ENCODE results near the gene KCNK17.

The KCNK17 gene

GRCh38 chr6:39341352-39341751, 27.1 kb upstream of the KCNK17 start:
- H2AFZ ChIP-seq (ENCODE audit: low read length): no peak overlapping the region
- no peaks in the 10 kb centered on the region for H3K27me3 ChIP-seq (ENCODE audit: insufficient read depth, low read length, poor library complexity, severe bottlenecking)
- no peaks in the 10 kb centered on the region for H3K36me3 ChIP-seq (ENCODE audit: insufficient read depth, low read length)
- peaks cover 67% of the 10 kb centered on the region for H3K4me1 ChIP-seq (ENCODE audit: insufficient read depth, low read length, poor library complexity, severe bottlenecking)
- H3K9ac ChIP-seq (ENCODE audit: low read depth, low read length, poor library complexity, severe bottlenecking): no peak overlapping the region
- H3F3A ChIP-seq (ENCODE audit: low read depth): peaks cover 4% of the 10 kb centered on the region
- no peaks in the 10 kb centered on the region for H3K9me2 ChIP-seq (replicated peaks; ENCODE audit: low read depth, low read length)
- H3K79me2 ChIP-seq (ENCODE audit: insufficient read depth, low read length): no peaks in the 10 kb centered on the region
- H3K4me2 ChIP-seq (ENCODE audit: low read depth, low read length, poor library complexity, severe bottlenecking): no peak overlapping the region
- no peaks in the 10 kb centered on the region for H4K20me1 ChIP-seq (ENCODE audit: insufficient read depth, low read length, poor library complexity, severe bottlenecking)
- no peaks in the 10 kb centered on the region for H3K9me3 ChIP-seq (ENCODE audit: insufficient read depth, low read depth, low read length)
- no peak overlapping the region for H3K4me3 ChIP-seq (ENCODE audit: low read length, poor library complexity, severe bottlenecking)
- TF ChIP-seq EZH2phosphoT487 (IDR thresholded peaks at IDR 0.05; ENCODE audit: borderline replicate concordance): no peak
- TF ChIP-seq CTCF (conservative IDR thresholded peaks at IDR 0.05; ENCODE audit: low read length): no peak

- Histone ChIP-seq H4K20me1 (ENCODE audit: insufficient read depth, low read length, poor library complexity, severe bottlenecking) (no peaks in the 10 kb centered on the region), H2AFZ (ENCODE audit: low read length) (no peak overlapping the region)
Measured at GRCh38 chr6:39339868-39340550, 25.8 kb upstream of the KCNK17 start.

GRCh38 chr6:39339096-39339867, 25.1 kb upstream of the KCNK17 start:
- peak overlapping the region; percentile 34 for H3K4me2 ChIP-seq (ENCODE audit: low read depth, low read length, poor library complexity, severe bottlenecking)
- H3F3A ChIP-seq (ENCODE audit: low read depth): peaks cover 11% of the 10 kb centered on the region
- no peaks in the 10 kb centered on the region for H3K36me3 ChIP-seq (ENCODE audit: insufficient read depth, low read length)
- TF ChIP-seq EZH2phosphoT487 (IDR thresholded peaks at IDR 0.05; ENCODE audit: borderline replicate concordance) (no peak), CTCF (conservative IDR thresholded peaks at IDR 0.05; ENCODE audit: low read length) (no peak)
- H2AFZ ChIP-seq (ENCODE audit: low read length): no peak overlapping the region
- peak overlapping the region; percentile 33 for H3K9ac ChIP-seq (ENCODE audit: low read depth, low read length, poor library complexity, severe bottlenecking)
- peaks cover 84% of the 10 kb centered on the region for H3K4me1 ChIP-seq (ENCODE audit: insufficient read depth, low read length, poor library complexity, severe bottlenecking)
- no peaks in the 10 kb centered on the region for H3K9me2 ChIP-seq (replicated peaks; ENCODE audit: low read depth, low read length)
- no peak overlapping the region for H3K4me3 ChIP-seq (ENCODE audit: low read length, poor library complexity, severe bottlenecking)
- no peaks in the 10 kb centered on the region for H3K9me3 ChIP-seq (ENCODE audit: insufficient read depth, low read depth, low read length)
- no peaks in the 10 kb centered on the region for H3K79me2 ChIP-seq (ENCODE audit: insufficient read depth, low read length)
- no peaks in the 10 kb centered on the region for H4K20me1 ChIP-seq (ENCODE audit: insufficient read depth, low read length, poor library complexity, severe bottlenecking)
- no peaks in the 10 kb centered on the region for H3K27me3 ChIP-seq (ENCODE audit: insufficient read depth, low read length, poor library complexity, severe bottlenecking)

More at GRCh38 chr6:39339868-39340550, 25.8 kb upstream of the KCNK17 start:
- Histone ChIP-seq H3K9ac (ENCODE audit: low read depth, low read length, poor library complexity, severe bottlenecking) (peak overlapping the region; percentile 33), H3K4me3 (ENCODE audit: low read length, poor library complexity, severe bottlenecking) (no peak overlapping the region), H3K4me1 (ENCODE audit: insufficient read depth, low read length, poor library complexity, severe bottlenecking) (peaks cover 78% of the 10 kb centered on the region), H3K27me3 (ENCODE audit: insufficient read depth, low read length, poor library complexity, severe bottlenecking) (no peaks in the 10 kb centered on the region), H3K9me3 (ENCODE audit: insufficient read depth, low read depth, low read length) (no peaks in the 10 kb centered on the region), H3K9me2 (replicated peaks; ENCODE audit: low read depth, low read length) (no peaks in the 10 kb centered on the region), H3K79me2 (ENCODE audit: insufficient read depth, low read length) (no peaks in the 10 kb centered on the region), H3K4me2 (ENCODE audit: low read depth, low read length, poor library complexity, severe bottlenecking) (peak overlapping the region; percentile 34), H3F3A (ENCODE audit: low read depth) (peaks cover 11% of the 10 kb centered on the region), H3K36me3 (ENCODE audit: insufficient read depth, low read length) (no peaks in the 10 kb centered on the region)
- TF ChIP-seq CTCF (conservative IDR thresholded peaks at IDR 0.05; ENCODE audit: low read length) (no peak), EZH2phosphoT487 (IDR thresholded peaks at IDR 0.05; ENCODE audit: borderline replicate concordance) (no peak)
